CD4-positive, alpha-beta T cell treated with Interleukin-2 at 100 ng/mL for 4 hours (primary cell): Measurements from ENCODE around the gene NUDCD3.

Experiments used
- DNase-seq: peaks from one replicate; pipeline ENCODE4 v3.0.0-alpha.2; 2020; ENCODE audit warnings: low spot score

The NUDCD3 gene

DNA sequence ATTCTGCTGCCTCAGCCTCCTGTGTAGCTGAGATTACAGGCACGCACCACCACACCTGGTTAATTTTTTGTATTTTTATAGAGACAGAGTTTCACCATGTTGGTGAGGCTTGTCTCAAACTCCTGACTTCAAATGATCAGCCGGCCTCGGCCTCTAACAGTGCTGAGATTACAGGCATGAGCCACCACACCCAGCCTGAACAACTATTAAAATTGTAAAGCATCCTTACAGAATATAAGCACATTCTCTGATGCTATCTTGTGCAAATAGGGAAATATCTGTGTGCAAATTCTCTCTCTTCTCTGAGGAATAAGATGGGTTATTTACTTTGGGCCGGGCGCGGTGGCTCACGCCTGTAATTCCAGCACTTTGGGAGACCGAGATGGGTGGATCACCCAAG, 12.5 kb downstream of the NUDCD3 start:
- no peak for DNase-seq

DNA sequence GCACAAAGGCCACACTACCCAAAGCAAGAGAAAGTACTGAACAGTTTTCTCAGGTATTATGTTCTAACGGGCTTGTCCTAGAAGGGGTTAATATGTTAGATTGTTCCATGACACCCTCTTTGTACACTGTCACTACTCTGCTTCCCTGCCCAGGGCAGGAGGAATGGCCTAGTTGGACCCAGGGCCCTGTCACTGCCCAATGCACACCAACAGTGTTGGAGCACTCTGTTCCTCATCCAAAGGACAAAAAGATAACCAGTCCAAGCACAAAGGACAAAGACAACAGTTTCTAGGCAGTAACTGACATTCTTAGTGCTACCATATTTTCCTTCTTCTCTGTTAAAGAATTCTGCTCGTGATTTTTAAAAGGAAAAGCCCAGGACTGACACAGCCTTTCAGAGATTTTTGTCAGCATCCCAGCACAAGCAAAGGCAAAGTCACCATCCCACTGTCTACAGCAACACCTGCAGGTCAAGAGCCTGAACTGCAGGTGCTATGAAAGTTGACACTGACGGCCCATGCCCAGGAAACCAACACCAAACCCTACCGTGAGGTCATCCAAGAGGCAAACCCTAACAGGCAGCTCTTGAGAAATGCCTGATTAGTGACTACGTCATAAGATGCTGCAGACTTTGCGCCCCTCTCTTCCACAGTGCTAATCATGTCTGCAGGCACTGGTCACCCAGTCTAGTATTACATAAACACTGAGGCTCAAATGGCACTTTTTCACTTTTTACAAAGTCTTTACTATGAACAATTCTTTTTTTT, 13.2 kb downstream of the NUDCD3 start:
- peak; percentile 68 for DNase-seq

DNA sequence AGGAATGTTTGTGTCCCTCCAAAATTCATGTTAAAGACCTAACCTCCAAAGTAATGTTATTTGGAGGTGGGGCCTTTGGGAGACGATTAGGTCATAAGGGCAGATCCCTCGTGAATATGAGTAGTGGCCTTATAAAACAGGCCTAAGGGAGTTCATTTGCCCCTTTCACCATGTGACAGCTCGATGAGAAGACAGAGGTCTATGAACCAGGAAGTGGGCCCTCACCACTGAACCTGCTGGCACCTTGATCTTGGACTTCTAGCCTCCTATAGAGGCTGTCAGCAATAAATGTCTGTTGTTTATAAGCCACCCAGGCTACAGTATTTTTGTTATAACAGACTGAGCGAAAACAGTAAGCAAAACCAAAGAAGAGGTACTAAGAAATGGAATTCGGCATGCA, 14.1 kb downstream of the NUDCD3 start:
- DNase-seq, result no peak

DNA sequence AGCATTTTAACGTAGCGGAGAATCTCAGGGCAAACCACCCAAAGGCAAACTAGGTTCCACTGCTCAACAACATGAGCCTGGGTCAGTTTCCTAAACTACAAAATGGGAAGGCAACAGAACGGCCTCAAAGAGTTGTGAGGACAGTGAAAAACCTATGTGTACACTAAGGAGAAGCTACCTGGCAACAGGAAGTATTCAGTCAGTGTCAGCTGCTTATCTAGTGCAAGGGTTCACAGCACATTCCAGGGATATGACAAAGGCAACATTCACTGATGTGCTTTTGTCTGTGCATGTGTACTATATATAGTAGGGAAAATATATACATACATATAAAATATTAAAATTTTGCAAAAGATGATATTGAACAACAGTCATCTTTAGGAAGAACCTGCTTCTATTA, 17.2 kb downstream of the NUDCD3 start:
- no peak for DNase-seq

DNA sequence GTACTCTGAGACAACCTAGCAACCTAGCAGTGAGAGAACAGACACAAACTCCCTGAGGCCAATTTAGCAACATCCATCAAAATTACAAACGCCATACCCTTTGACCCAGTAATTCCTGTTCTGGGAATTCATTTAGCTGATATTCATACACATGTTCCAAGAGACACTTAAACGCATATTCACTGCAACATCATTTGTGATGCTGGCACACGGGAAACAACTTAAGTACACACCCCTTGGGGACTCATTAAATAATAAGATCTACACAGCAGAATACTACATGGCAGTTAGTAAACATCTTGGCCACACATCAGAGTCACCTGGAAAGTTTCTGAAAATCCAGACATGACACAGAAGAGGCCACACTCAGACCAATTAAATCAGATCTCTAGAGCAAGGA, 17.6 kb downstream of the NUDCD3 start:
- DNase-seq, result no peak

DNA sequence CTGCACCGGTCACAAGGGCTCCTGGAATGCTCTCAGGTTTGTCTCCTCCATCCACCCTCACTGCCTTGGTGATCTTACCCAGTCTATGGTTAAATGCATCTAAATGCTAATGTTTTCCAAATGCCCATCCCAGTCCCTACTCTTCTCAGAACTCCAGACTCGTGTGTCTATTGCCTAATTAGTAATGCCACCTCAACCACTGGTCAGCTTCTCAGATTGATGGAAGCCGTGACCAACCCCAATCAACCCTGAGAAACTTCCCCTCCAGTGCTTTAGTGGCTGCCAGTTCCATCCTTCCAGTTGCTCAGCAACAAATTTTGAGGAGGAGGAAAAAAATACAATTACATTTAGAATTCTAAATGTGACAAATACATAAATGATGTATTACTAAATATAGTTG, 18.6 kb downstream of the NUDCD3 start:
- no peak for DNase-seq

DNA sequence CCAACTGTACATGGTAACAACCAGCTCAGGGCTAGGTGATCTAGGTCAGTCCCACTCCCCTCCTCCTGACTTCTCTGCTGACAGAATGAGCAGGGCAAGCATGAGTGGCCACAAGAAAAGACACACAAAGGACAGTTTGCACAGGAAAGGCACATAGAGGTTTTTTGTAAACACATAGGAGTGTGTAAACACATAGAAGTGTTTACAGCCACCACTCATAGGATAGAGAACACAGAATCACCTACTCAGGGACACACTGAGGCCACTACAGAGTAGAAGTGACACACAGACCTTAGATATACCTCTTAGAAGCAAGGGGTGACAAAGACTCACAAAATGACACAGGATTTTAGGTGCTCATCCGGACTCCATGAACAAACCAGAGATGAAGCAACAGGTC, 19.0 kb downstream of the NUDCD3 start:
- no peak for DNase-seq

DNA sequence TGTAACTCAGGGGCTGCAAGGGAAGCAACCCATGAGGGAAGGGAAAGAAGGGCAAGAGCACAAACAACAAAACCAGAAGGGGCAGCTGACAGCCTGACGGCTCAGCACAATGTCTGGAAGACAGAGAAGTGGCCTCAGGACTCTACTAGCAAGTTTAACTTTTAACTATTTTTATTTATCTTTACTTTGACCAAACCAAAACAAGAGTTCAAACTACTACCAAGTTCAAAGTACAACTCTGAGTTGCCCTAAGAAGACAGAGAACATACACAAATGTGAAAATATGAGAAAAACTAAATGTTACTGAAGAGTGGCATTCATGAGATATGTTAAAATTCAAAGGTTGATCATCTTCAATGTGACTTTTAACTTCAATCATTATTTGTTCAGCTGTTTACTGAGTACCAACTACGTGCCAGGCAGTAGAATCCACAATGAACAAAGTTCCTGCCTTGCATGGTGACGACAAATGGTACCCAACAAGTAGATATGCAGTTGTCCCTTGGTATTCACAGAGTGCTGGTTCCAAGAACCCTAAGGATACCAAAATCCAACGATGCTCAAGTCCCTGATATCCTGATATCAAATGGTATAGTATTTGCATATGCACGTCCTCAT, 19.7 kb downstream of the NUDCD3 start:
- DNase-seq, result no peak

DNA sequence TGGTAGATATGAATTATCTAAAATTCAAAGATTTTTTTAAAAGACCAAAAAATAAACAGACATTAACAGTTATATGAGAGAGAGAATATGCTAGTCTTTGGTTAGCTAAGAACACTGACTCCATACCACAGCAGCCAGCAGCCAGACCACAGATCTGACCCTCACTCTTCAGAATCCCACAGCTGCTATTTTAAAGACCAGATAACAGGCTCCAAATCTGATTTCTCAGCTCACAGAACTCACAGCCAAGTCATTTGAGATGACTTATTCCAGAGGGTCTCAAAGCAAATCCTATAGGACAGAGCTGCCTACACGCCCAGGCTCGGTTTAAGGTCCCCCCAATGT, 20.4 kb downstream of the NUDCD3 start:
- no peak for DNase-seq

DNA sequence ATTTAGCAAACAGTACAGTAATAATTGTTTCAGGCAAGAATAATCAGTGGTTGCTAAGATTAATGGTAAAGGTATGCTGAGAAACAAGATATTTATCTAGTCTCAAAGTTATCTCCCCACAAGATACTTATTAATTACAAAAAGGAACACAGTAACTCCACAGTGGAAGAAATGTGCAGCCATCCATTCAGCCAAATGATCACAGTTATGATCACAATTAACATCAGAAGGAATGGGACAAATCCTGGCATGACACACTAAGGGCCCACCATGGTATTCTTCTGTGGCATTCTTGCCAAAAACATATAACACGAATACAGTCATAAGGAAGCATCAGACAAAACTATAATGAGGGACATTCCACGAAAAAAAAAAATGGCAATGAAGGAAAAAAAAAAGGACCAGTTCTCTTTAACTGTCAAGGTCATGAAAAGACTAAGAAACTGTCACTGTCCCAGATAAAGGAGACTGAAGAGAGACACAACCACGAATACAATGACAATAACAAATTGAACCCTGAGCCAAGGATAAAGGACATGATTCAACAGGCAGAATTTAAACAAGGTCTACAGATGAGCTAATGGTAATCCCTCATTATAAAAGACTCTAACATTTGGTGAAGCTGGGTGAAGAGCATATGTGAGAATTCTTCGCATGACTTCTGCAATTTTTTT, 20.9 kb downstream of the NUDCD3 start:
- DNase-seq, result no peak

DNA sequence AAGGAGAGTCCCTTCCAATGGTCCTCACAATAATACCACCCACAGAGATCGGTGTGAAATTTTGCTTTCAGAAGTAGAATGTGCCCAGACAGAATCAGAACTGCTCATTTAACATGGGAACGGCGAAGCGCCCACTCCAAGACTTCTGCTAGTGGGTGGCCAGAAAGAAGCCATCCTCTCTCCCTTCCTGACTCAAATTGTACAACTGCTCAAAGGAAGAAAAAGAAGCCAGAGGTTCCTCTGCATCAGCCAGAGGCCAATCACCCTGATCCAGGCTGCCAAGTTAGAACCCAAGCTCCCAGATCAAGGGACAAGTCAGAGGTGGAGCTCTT, 23.3 kb downstream of the NUDCD3 start:
- DNase-seq, result no peak

DNA sequence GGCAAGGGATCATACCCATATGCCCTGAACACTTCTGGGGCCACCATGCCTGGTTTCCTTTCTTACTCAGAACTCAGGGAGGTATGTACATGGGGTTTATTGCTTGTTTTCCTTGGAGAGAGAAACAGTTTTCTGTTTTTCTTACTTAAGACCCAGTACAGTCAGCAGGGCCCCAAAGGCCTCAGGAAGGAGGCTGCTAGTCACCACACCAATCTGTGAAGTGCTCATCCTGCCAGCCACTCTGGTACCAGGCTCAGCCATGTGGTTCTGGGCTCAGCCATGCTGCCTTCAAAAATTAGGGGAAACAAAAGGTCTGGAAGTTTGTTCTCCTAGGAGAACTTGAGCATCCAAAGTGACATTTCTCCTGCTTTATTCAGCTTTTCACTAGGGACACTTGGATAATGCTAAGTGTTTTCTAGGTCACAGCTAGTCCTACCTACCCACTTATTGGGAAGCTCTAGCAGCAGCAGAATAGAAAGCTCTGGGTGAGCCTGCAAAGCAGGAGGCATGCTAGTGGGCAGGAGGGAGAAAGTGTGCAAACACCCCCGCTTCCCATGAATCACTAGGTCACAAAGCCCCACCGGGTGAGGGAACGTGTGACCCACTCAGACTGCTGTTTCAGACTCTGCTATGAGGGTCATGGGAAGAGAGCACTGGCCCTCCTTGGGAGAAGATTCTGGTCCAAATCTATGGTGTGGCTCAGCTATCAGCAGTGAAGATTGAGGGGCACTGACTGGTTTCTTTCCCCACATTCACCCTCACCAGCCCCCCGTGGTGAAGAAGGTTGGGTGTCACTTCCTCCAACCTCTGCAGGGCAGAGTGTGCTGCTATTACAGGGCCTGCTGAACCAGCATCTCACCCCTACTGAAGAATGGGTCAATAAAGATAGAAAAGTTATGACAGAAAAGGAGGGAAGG, 23.9 kb downstream of the NUDCD3 start:
- DNase-seq, result no peak

DNA sequence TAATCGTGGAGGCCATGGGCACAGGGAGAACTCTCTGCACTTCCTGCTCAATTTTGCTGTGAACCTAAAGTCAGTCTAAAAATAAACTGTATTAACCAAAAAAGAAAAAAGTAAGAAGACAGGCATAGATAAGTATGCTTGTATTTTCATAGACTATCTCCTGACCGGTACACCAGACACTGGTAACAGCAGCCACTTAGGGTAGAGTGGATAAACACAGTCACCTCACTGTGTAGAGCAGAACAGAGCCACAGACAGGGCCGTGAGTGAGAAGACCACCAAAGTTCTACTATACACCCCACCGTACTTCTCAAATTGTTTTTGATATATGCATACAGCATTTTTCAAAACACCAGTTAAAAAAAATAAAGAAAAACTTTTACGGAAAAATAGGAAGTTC, 25.0 kb downstream of the NUDCD3 start:
- DNase-seq, result no peak

DNA sequence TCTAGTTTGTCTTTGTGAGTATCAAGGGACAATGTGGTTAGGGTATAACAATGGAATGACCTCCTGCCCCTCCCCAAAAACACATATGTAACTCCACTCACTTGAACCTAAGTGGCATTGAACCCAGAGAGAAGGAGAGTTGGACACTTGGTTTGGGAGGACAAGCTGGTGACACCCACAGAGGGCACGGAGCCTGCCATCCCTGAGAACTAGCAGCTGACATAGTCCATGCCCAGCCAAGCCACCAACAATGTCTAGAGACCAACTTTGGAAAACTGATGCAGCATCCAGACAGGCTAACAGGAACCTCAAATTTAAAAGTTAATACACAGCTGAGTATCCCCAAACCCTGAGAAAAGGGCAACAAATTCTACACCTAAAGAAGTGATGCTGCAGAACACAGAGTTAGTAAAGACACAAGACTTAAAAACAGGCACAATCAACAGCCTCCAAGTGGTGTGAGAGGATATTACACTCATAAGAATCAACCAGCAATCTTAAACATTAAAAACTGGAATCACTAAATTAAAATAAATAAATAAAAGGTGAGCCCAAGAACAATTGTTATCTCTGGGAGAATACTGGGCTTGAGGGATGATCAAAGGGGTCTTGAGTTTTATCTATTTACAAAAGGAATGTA, 27.2 kb downstream of the NUDCD3 start:
- no peak for DNase-seq

DNA sequence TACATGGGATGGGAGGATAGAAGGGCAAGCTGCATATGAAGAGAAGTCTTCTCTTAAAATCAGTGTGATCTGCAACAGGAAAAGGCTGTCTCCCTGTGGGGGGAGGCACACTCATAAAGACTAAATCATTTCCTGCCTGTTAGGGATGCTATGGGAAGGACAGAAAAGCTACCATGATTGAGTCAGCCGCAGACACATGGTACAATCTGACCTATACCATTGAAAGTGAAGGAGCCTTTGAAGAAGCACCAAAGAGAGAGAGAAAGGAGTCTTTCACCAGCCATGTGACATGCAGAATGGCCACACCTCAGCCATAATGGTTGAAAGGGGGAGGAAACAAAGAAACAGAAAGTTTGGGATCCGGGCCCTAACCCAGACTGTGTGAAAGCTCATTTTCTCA, 29.1 kb downstream of the NUDCD3 start:
- peak; percentile 47 for DNase-seq

DNA sequence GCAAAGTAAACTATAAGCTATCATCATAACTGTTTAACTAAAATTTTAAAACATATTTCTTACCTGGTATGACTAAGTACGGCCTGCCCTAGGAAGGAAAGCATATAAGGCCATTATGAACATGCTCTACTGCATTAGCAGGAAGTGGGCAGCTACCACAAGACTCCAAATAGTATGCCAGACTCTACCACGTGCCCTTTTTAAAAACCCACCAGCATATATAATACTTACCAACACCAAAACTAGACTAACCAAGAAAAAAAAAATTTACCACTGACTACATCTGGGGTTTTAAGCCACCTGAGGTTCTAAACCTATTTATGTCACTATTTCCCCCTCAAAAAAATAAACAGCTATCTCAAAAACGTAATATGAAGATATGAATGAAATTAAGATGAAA, 30.1 kb downstream of the NUDCD3 start:
- peak; percentile 78 for DNase-seq

DNA sequence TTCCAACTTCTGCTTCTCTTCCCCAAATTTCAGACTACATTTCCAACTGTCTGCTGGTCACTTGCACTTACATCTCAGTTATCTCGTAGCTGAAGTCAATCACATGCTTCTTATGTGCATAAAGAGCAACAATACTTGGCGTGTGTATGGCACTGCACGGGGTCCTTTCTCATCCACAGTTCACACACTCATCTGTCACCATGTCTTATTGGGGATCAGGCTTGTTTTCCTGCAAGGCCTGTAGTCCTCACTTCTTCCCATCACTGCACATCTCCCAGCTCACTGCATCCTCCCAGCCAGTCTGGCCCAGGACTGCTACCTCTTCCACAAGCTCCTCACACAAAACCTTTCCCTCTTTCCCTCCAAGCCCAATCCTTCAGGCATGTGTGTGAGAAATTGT, 35.3 kb downstream of the NUDCD3 start:
- DNase-seq, result no peak

DNA sequence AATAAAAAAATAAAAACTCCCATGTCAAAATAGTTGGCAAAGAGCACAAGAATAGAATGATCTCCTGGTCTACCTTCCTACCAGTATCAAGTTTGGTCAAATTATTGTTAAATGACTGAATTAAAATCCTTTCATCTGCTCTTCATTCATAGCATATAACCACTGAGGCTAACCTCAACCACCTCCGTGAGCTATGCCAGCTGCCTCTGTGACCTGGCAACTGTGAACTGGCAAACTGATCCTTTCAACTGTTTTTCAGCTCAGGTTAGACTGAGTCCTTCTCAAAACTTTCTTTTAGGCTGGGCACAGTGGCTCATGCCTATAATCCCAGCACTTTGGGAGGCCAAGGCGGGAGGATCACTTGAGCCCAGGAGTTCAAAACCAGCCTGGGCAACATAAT, 36.1 kb downstream of the NUDCD3 start:
- no peak for DNase-seq

DNA sequence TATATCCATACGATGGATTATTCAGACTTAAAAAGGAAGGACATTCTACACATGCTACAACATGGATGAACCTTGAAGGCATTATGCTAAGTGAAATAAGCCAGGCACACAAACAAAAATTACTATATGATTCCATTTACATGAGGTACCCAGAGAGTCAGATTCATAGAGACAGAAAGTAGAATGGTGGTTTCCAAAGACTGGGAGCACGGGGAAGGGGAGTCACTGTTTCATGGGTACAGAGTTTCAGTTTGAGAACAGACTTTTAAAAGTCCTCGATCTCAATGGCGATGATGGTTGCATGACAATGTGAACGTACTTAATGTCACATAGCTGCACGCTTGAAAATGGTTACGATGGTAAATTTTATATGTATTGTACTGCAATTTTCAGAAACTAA, 39.3 kb downstream of the NUDCD3 start:
- DNase-seq, result no peak

DNA sequence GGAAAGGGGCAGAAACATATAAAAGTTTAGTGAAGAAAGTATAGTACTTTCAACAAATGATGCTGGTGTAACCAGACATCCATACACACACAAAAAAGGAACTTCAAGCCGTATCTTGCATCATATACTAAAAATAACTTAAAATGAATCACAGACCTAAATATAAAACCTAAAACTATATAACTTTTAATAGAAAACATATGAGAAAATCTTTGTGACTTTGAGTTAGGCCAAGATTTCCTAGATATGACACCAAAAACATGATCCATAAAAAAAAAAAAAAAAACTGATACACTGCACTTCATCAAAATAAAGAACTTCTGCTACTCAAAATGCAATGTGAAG, 40.9 kb downstream of the NUDCD3 start:
- no peak for DNase-seq

DNA sequence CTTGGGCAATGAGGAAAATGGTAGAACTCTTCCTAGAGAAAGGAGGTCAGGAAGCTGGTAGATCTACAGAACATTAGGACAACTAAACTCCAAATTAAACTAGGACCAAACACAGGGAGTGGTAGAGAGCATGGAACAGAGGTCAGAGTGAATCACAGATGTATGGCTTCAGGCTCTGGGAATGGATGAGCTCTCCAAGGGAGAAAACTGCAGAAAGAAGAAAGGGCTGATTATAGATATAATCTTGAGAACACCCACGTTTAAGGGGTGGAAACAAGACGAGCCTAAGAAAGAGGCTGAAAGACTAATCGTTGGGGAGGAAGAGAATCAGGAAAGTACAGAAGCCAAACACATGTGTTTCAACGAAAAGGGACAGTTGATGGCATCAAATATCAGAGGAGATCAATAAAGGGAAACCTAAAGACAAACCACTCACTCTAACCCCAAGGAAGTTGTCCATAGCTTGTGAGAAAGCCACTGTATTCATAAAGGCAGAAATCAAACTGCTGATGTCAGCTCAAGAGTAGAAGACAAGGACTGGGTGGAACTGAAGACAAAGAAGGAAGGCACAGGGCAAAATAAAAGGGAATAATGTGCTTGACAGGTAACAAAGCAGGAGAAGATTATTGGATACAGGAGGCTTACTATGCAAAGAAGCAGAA, 41.4 kb downstream of the NUDCD3 start:
- no peak for DNase-seq
